ENCODE results near the gene SERPINI1.

GRCh38 chr3:167776066-167776685, 40.7 kb downstream of the SERPINI1 start:
- TF ChIP-seq CTCF (IDR thresholded peaks at IDR 0.05) = no peak
- TF ChIP-seq POLR2A (IDR thresholded peaks at IDR 0.05) = no peak
